ENCODE data around the gene OSM.

DNA sequence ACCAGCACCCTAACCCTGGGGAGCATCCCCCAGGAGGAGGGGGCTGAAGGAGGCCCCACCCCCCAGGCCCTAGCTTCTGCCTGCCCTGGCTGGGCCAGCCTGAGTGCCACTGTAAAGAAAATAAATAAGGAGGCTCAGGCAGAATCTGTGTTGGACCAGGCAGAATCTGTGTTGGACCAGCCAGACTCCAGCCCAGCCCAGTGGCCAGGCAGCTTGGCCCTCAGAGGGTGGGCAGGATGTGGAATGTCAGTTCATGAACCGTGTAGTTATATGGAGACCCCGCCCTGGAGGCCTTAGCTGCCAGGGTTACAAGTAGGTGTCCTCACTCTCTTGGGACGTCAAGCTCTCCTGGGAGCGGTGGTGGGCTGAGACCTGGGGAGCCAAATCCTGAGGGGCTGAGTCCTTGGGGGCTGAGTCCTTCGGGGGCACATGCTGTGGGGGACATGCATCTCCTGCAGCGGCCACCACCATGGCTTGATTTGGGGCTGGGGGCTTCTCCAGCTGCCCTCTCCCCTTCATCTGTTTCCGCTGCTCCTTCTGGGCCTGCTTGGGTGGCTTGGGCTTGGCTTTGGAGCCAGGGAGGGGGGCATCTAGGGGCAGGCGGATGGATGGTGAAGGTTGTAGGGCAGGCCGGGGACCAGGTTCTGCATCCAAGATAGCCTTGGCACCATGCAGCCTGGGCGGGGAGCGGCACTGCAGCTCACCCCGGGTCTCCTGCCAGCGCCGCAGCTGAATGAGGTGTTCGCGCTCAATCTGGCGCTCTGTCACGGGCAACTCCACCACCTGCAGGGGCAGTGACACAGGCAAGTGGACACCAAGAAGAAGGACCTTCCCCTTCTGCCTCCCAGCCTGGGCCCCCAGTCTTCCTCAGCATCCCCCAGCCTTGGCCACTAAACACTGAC, 25.7 kb upstream of the OSM start:
- TF ChIP-seq EZH2 (IDR thresholded peaks at IDR 0.05; ENCODE audit: low read length): no peak
- TF ChIP-seq, protein P1, sequence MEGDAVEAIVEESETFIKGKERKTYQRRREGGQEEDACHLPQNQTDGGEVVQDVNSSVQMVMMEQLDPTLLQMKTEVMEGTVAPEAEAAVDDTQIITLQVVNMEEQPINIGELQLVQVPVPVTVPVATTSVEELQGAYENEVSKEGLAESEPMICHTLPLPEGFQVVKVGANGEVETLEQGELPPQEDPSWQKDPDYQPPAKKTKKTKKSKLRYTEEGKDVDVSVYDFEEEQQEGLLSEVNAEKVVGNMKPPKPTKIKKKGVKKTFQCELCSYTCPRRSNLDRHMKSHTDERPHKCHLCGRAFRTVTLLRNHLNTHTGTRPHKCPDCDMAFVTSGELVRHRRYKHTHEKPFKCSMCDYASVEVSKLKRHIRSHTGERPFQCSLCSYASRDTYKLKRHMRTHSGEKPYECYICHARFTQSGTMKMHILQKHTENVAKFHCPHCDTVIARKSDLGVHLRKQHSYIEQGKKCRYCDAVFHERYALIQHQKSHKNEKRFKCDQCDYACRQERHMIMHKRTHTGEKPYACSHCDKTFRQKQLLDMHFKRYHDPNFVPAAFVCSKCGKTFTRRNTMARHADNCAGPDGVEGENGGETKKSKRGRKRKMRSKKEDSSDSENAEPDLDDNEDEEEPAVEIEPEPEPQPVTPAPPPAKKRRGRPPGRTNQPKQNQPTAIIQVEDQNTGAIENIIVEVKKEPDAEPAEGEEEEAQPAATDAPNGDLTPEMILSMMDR (optimal IDR thresholded peaks at IDR 0.05 in 1 of 3, IDR thresholded peaks at IDR 0.05 in 1 of 3, conservative IDR thresholded peaks at IDR 0.05 in 1 of 3; ENCODE audit: extremely low read depth in 1 of 3, insufficient read depth in 2 of 3, low read length in 3 of 3): no peak
